Epithelial cell of proximal tubule (primary cell): ENCODE data around the gene JAM3. TPM values are rescaled to one million over a fixed set of nuclear protein-coding genes. Genes with fewer than 3 reads are reported as not detected.

ENCODE experiments used
- DNase-seq: peaks from one replicate; pipeline ENCODE4 v3.0.0-alpha.2; 2011; ENCODE audit warnings: low read depth
- H3K4me3 ChIP-seq: 2 replicates; pipeline ENCODE4 v1.5.1; 2011; ENCODE audit warnings: low read depth, mild to moderate bottlenecking, low read length
- CTCF ChIP-seq: conservative IDR thresholded peaks from 2 replicates; pipeline ENCODE4 v1.5.1; 2012; ENCODE audit warnings: low read depth, mild to moderate bottlenecking, low read length
- total RNA-seq: library from RNA; depleted of rRNA; stranded (reverse); fragments of >200 nt; gene quantifications from 2 replicates; pipeline ENCODE4 v1.2.3, GENCODE V29; 2015

The JAM3 gene
- total RNA-seq, 1 donor from 2014 or later = 22.0 TPM

- no peak overlapping the region for H3K4me3 ChIP-seq
- TF ChIP-seq CTCF = no peak
- no peak for DNase-seq
Observed at GRCh38 chr11:134155456-134155855, 86.6 kb downstream of the JAM3 start.

GRCh38 chr11:134155946-134156865, 87.3 kb downstream of the JAM3 start:
- TF ChIP-seq CTCF = no peak
- DNase-seq = no peak
- no peak overlapping the region for H3K4me3 ChIP-seq

- TF ChIP-seq CTCF = no peak
- H3K4me3 ChIP-seq = no peak overlapping the region
- no peak for DNase-seq
Observed at GRCh38 chr11:134157451-134157850, 88.6 kb downstream of the JAM3 start.

- no peak for TF ChIP-seq CTCF
- DNase-seq = no peak
- no peak overlapping the region for H3K4me3 ChIP-seq
Observed at GRCh38 chr11:134158023-134158422, 89.2 kb downstream of the JAM3 start.

- TF ChIP-seq CTCF = no peak
Observed at GRCh38 chr11:134159652-134160051, 90.8 kb downstream of the JAM3 start.

GRCh38 chr11:134164490-134165370, 95.9 kb downstream of the JAM3 start:
- DNase-seq = no peak
- TF ChIP-seq CTCF = no peak
- no peak overlapping the region for H3K4me3 ChIP-seq

More at GRCh38 chr11:134159652-134160051, 90.8 kb downstream of the JAM3 start:
- no peak overlapping the region for H3K4me3 ChIP-seq
- DNase-seq = no peak
